ENCODE data around the gene NDFIP1.

- TF ChIP-seq ZBTB10 (tag by site-specific recombination; IDR thresholded peaks at IDR 0.05): no peak
- no peak for TF ChIP-seq ZNF350 (tag by site-specific recombination; IDR thresholded peaks at IDR 0.05)
- no peak for TF ChIP-seq ZNF280D (tag by site-specific recombination; IDR thresholded peaks at IDR 0.05)
- TF ChIP-seq ZNF514 (tag by site-specific recombination; IDR thresholded peaks at IDR 0.05): no peak
- TF ChIP-seq CTCF (tag by site-specific recombination; IDR thresholded peaks at IDR 0.05): no peak
- TF ChIP-seq GLIS2 (tag by site-specific recombination; IDR thresholded peaks at IDR 0.05): no peak
- TF ChIP-seq ZNF654 (tag by site-specific recombination; IDR thresholded peaks at IDR 0.05; ENCODE audit: low read depth): no peak
- TF ChIP-seq SALL2 (tag by site-specific recombination; IDR thresholded peaks at IDR 0.05; ENCODE audit: borderline replicate concordance): no peak
These were observed 43.3 kb upstream of the NDFIP1 start for GRCh38 chr5:142065273-142065672.

Data from HEK293 (cell line).